HCT116 (cell line): ENCODE results near the gene CCNL2.
"Not testable (repeated sequence)": the region's sequence is repeated elsewhere in the genome, so short reads cannot be mapped to it uniquely, and the experiment has no call there.

Source experiments
- ELF1 ChIP-seq: IDR thresholded peaks from 2 replicates; pipeline ENCODE4 v1.6.1; 2012; ENCODE audit warnings: low read depth, borderline replicate concordance
- EZH2 ChIP-seq: fragments of 200-600 bp; sonication (generic); IDR thresholded peaks from 2 replicates; pipeline ENCODE4 v1.6.1; 2017; ENCODE audit warnings: antibody characterized with exemption, mixed run types
- EZH2phosphoT487 ChIP-seq: fragments of 200-600 bp; IDR thresholded peaks from 2 replicates; pipeline ENCODE4 v1.6.1; 2018; ENCODE audit warnings: antibody characterized with exemption, borderline replicate concordance
- FOSL1 ChIP-seq: IDR thresholded peaks from 2 replicates; pipeline ENCODE4 v1.6.1; 2012; ENCODE audit warnings: low read depth
- POLR2A ChIP-seq: IDR thresholded peaks from 2 replicates; pipeline ENCODE4 v1.7.0; 2011; ENCODE audit warnings: borderline replicate concordance; ENCODE audit not compliant: insufficient read depth, insufficient read length; ENCODE audit errors: extremely low read depth
- POLR2AphosphoS5 ChIP-seq: IDR thresholded peaks from 2 replicates; pipeline ENCODE4 v1.6.1; 2011; ENCODE audit warnings: mild to moderate bottlenecking, low read depth, low read length, moderate library complexity
- RAD21 ChIP-seq: IDR thresholded peaks from 2 replicates; pipeline ENCODE4 v1.6.1; 2012; ENCODE audit warnings: low read depth, mild to moderate bottlenecking
- TF ChIP-seq, protein P1 (sequence below), 3 experiments: fragments of 200-600 bp in 1 of 3; sonication (generic) in 1 of 3; IDR thresholded peaks in 2 of 3; conservative IDR thresholded peaks in 1 of 3; 2 replicates each; pipeline ENCODE4 v1.5.1; 2012 to 2017; ENCODE audit warnings: low read depth in 2 of 3, low read length in 2 of 3, antibody characterized with exemption in 1 of 3, borderline replicate concordance in 1 of 3, control low read depth in 1 of 3, mild to moderate bottlenecking in 1 of 3, mixed read lengths in 1 of 3, mixed run types in 1 of 3, moderate library complexity in 1 of 3; ENCODE audit not compliant: insufficient read depth in 1 of 3
- TF ChIP-seq, protein P2 (sequence below): IDR thresholded peaks from 2 replicates; pipeline ENCODE4 v1.6.1; 2012; ENCODE audit warnings: low read depth
- TF ChIP-seq, protein P3 (sequence below): IDR thresholded peaks from 2 replicates; pipeline ENCODE4 v1.6.1; 2011; ENCODE audit warnings: mild to moderate bottlenecking, low read length, moderate library complexity; ENCODE audit not compliant: insufficient replicate concordance; ENCODE audit errors: extremely low read depth

- TF ChIP-seq FOSL1, RAD21, POLR2AphosphoS5, POLR2A, EZH2, EZH2phosphoT487, ELF1: not testable (repeated sequence)
- TF ChIP-seq, protein P1, sequence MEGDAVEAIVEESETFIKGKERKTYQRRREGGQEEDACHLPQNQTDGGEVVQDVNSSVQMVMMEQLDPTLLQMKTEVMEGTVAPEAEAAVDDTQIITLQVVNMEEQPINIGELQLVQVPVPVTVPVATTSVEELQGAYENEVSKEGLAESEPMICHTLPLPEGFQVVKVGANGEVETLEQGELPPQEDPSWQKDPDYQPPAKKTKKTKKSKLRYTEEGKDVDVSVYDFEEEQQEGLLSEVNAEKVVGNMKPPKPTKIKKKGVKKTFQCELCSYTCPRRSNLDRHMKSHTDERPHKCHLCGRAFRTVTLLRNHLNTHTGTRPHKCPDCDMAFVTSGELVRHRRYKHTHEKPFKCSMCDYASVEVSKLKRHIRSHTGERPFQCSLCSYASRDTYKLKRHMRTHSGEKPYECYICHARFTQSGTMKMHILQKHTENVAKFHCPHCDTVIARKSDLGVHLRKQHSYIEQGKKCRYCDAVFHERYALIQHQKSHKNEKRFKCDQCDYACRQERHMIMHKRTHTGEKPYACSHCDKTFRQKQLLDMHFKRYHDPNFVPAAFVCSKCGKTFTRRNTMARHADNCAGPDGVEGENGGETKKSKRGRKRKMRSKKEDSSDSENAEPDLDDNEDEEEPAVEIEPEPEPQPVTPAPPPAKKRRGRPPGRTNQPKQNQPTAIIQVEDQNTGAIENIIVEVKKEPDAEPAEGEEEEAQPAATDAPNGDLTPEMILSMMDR (IDR thresholded peaks at IDR 0.05 in 2 of 3, conservative IDR thresholded peaks at IDR 0.05 in 1 of 3; ENCODE audit: borderline replicate concordance in 1 of 3, insufficient read depth in 1 of 3, low read depth in 2 of 3, low read length in 2 of 3) = not testable (repeated sequence)
- TF ChIP-seq, protein P2, sequence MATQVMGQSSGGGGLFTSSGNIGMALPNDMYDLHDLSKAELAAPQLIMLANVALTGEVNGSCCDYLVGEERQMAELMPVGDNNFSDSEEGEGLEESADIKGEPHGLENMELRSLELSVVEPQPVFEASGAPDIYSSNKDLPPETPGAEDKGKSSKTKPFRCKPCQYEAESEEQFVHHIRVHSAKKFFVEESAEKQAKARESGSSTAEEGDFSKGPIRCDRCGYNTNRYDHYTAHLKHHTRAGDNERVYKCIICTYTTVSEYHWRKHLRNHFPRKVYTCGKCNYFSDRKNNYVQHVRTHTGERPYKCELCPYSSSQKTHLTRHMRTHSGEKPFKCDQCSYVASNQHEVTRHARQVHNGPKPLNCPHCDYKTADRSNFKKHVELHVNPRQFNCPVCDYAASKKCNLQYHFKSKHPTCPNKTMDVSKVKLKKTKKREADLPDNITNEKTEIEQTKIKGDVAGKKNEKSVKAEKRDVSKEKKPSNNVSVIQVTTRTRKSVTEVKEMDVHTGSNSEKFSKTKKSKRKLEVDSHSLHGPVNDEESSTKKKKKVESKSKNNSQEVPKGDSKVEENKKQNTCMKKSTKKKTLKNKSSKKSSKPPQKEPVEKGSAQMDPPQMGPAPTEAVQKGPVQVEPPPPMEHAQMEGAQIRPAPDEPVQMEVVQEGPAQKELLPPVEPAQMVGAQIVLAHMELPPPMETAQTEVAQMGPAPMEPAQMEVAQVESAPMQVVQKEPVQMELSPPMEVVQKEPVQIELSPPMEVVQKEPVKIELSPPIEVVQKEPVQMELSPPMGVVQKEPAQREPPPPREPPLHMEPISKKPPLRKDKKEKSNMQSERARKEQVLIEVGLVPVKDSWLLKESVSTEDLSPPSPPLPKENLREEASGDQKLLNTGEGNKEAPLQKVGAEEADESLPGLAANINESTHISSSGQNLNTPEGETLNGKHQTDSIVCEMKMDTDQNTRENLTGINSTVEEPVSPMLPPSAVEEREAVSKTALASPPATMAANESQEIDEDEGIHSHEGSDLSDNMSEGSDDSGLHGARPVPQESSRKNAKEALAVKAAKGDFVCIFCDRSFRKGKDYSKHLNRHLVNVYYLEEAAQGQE = not testable (repeated sequence)
- TF ChIP-seq, protein P3, sequence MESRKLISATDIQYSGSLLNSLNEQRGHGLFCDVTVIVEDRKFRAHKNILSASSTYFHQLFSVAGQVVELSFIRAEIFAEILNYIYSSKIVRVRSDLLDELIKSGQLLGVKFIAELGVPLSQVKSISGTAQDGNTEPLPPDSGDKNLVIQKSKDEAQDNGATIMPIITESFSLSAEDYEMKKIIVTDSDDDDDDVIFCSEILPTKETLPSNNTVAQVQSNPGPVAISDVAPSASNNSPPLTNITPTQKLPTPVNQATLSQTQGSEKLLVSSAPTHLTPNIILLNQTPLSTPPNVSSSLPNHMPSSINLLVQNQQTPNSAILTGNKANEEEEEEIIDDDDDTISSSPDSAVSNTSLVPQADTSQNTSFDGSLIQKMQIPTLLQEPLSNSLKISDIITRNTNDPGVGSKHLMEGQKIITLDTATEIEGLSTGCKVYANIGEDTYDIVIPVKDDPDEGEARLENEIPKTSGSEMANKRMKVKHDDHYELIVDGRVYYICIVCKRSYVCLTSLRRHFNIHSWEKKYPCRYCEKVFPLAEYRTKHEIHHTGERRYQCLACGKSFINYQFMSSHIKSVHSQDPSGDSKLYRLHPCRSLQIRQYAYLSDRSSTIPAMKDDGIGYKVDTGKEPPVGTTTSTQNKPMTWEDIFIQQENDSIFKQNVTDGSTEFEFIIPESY = not testable (repeated sequence)
These were observed 3.8 kb upstream of the CCNL2 start for GRCh38 chr1:1402901-1403392.
